HG03575 (cell line): ENCODE measurements around the gene FRMPD4.

ENCODE experiments used
- ATAC-seq: cut with Tn5 transposase; IDR thresholded peaks from one replicate; pipeline ENCODE4 v1.9.1; 2021; ENCODE audit not compliant: unreplicated experiment, insufficient number of reproducible peaks, low FRiP score; ENCODE audit errors: extremely low read depth

The FRMPD4 gene

DNA sequence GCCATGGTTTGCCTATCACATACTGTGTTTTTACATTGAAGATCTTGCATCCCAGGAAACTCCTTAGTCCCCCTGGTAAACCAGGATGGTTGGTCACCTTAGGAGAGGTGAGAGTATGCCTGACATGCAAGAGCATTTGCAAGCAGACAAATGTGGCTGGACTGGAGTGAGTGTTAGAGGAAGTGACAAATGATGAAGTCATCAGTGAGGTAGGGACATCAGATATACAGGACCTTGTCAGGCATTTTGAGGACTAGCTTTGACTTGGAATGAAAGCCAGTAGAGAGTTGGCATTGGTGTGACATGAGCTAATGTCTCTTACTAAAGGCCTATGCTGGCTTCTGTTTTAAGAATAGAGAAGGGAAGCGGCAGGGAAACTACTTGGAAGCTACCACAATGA is 124.9 kb downstream of the FRMPD4 start:
- ATAC-seq, result no peak

GRCh38 chrX:12269484-12269883 is 131.2 kb downstream of the FRMPD4 start:
- no peak for ATAC-seq

- ATAC-seq, result no peak
Observed at GRCh38 chrX:12278151-12278550, 139.9 kb downstream of the FRMPD4 start.

GRCh38 chrX:12282991-12283390 is 144.7 kb downstream of the FRMPD4 start:
- no peak for ATAC-seq

- no peak for ATAC-seq
Observed at GRCh38 chrX:12292996-12293765, 154.9 kb downstream of the FRMPD4 start.

- ATAC-seq, result no peak
Observed at GRCh38 chrX:12297353-12297752, 159.1 kb downstream of the FRMPD4 start.

GRCh38 chrX:12301288-12301687 is 163.0 kb downstream of the FRMPD4 start:
- no peak for ATAC-seq

DNA sequence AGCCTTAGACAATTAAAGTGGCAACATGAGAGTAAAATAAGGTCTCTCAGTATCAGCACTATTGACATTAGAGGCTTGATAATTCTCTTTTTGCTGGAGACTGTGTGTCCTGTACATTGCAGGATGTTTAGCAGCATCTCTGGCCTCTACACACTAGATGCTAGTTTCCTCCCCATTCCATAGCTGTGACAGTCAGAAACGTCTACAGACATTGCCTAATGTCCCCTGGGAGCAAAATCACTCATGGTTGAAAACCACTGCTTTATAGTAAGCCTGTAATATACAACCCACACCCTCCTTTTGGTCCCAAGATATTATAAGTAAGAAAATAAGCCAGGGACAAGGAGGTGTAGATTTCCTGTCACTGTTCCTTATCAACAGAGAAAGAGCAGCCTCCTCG is 166.0 kb downstream of the FRMPD4 start:
- ATAC-seq, result no peak

DNA sequence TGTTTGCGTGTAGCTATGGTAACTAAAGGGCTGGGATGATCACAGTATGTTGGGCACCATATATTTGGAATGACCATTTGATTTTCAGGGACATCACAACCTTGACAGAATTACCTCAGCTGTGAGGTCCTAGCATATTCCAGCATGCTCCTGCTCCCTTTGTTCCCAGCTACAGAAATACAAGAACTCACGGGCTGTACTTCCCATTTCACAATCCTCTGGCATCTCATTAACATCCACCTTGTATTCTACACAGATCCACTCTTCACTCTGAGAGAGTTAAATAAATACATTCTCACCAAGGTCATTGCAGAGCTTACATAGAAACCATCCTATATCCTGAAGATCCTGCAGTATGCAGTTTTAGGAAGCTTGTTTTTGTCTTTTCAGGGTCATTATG is 169.7 kb downstream of the FRMPD4 start:
- ATAC-seq, result no peak

GRCh38 chrX:12308420-12308819 is 170.1 kb downstream of the FRMPD4 start:
- ATAC-seq, result no peak

GRCh38 chrX:12309040-12309743 is 170.9 kb downstream of the FRMPD4 start:
- no peak for ATAC-seq

DNA sequence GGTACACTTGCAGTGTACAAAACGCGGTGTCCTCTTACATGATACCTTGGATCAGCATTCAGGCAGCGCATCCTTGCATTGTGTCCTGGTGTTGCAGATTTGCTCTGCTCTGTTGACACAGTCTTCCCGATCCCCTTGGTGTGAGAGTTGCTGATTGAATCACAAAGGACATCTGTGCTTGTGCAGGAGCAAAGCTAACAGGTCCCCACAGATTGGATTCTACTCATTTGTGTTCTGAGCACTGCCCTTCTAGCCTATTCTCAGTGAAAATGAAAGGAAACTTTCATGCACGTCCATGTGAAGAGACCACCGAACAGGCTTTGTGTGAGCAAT is 171.4 kb downstream of the FRMPD4 start:
- ATAC-seq, result no peak

GRCh38 chrX:12314651-12315050 is 176.4 kb downstream of the FRMPD4 start:
- ATAC-seq, result no peak

DNA sequence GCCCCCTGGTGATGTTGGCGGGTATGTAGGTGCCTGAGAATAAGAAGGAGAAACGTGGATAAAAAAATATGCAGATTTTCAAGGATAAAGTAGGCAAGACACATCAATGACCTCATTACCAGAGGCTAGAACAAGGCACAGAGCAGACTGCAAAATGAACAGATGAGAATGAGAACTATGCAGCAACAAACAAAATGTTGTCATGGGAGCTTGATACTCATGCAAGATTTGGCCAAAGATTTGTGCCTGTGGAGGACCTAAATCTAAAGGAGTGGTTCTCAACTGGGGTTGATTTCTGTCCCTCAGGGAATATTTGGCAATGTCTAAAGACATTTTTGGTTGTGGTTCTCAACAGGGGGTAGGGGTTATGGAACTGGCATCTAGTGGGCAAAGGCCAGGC is 177.3 kb downstream of the FRMPD4 start:
- no peak for ATAC-seq

GRCh38 chrX:12319003-12319519 is 180.8 kb downstream of the FRMPD4 start:
- ATAC-seq, result no peak

GRCh38 chrX:12319992-12320391 is 181.7 kb downstream of the FRMPD4 start:
- ATAC-seq, result no peak

DNA sequence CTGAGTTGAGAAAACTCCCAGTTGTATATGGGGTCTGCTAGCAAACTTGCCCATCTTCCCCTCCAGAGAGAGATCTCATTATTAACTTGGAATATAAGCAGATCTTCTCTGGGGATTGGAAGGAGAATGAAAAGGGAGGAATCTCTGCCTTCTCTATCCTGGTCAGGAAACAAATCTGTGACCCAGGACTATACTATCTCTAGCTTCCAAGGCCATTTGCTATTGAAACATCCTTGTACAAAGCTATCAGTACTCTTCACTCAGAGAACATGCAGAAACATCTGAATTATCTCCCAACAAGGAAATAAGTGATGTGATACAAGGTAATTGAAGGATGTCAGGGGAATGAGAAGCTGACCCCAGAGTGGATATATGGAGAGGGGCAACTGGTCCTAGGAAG is 183.8 kb downstream of the FRMPD4 start:
- ATAC-seq, result no peak

- no peak for ATAC-seq
Observed at GRCh38 chrX:12325171-12325570, 186.9 kb downstream of the FRMPD4 start.

DNA sequence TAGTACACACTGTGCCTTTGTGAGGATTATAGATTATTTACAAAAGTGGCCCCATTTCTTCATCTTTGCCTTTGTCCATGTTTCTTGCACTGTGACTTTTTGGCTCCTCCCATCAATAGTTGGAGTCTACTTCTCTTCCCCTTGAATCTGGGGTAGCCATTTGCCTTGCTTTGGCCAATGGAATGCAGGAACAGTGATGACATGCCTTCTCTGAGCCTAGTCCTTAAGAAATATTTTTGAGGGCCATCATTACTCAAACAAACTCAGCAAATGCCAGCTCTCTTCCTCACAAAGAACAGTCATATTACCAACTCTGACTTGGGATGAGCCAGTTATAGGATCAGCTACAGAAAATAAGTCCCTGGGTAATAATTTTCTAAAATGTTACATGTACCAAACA is 189.6 kb downstream of the FRMPD4 start:
- ATAC-seq, result no peak

DNA sequence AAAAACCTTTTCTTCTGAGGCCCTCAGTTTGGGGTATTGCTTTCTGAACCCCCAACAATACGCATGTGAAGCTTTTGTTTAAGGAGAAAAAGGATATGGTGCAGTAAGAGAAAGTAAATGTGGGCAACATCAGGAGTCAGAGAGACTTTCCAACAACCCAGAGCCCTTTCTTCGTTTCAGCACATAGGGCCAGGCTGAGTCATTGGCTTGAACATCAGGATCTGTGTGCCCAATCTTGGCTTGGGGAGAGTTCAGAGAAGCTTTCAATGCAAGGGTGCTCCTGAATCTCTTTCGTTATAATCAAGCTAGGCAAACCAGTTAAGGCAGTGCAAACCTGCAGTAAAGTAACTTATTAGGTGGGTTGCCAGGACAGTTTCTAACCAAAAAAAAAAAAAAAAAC is 191.2 kb downstream of the FRMPD4 start:
- ATAC-seq, result no peak
